Measurements from ENCODE around the gene GNS.
A peak's percentile ranks its signal among the peaks of the same experiment; 100 is the strongest.
"Not testable (repeated sequence)": the region's sequence is repeated elsewhere in the genome, so short reads cannot be mapped to it uniquely, and the experiment has no call there.

The GNS gene

GRCh38 chr12:64759035-64759894 is at the start of gene GNS:
Gene GNS (minus strand): TSS chr12:64759406. CDS start chr12:64759276, 130 bp downstream.
- peak; percentile 97 for DNase-seq (ENCODE audit: low spot score)

GRCh38 chr12:64808110-64808509 is 48.9 kb upstream of the GNS start:
- no peak for DNase-seq (ENCODE audit: low spot score)

- DNase-seq (ENCODE audit: low spot score): no peak
Measured at GRCh38 chr12:64806593-64807460, 47.6 kb upstream of the GNS start.

- no peak for DNase-seq (ENCODE audit: low spot score)
Measured at GRCh38 chr12:64806173-64806572, 47.0 kb upstream of the GNS start.

- DNase-seq (ENCODE audit: low spot score): not testable (repeated sequence)
Measured at GRCh38 chr12:64802180-64802775, 43.1 kb upstream of the GNS start.

- DNase-seq (ENCODE audit: low spot score): no peak
Measured at GRCh38 chr12:64801381-64801780, 42.2 kb upstream of the GNS start.

GRCh38 chr12:64800640-64801039 is 41.4 kb upstream of the GNS start:
- DNase-seq (ENCODE audit: low spot score): no peak

GRCh38 chr12:64798165-64798564 is 39.0 kb upstream of the GNS start:
- no peak for DNase-seq (ENCODE audit: low spot score)

- no peak for DNase-seq (ENCODE audit: low spot score)
Measured at GRCh38 chr12:64797156-64797555, 38.0 kb upstream of the GNS start.

GRCh38 chr12:64796205-64796845 is 37.1 kb upstream of the GNS start:
- DNase-seq (ENCODE audit: low spot score): no peak

GRCh38 chr12:64794305-64794704 is 35.1 kb upstream of the GNS start:
- DNase-seq (ENCODE audit: low spot score): no peak

GRCh38 chr12:64793610-64794009 is 34.4 kb upstream of the GNS start:
- DNase-seq (ENCODE audit: low spot score): no peak

- no peak for DNase-seq (ENCODE audit: low spot score)
Measured at GRCh38 chr12:64792128-64792527, 32.9 kb upstream of the GNS start.

- DNase-seq (ENCODE audit: low spot score): no peak
Measured at GRCh38 chr12:64791036-64791435, 31.8 kb upstream of the GNS start.

GRCh38 chr12:64790166-64790565 is 31.0 kb upstream of the GNS start:
- DNase-seq (ENCODE audit: low spot score): no peak

- DNase-seq (ENCODE audit: low spot score): no peak
Measured at GRCh38 chr12:64785838-64786237, 26.6 kb upstream of the GNS start.

GRCh38 chr12:64782191-64782876 is 23.1 kb upstream of the GNS start:
- DNase-seq (ENCODE audit: low spot score): no peak

- no peak for DNase-seq (ENCODE audit: low spot score)
Measured at GRCh38 chr12:64781280-64782190, 22.3 kb upstream of the GNS start.

GRCh38 chr12:64780531-64781279 is 21.5 kb upstream of the GNS start:
- no peak for DNase-seq (ENCODE audit: low spot score)

GRCh38 chr12:64780132-64780530 is 20.9 kb upstream of the GNS start:
- no peak for DNase-seq (ENCODE audit: low spot score)
